ENCODE measurements around the gene ELL. TPM values are rescaled to one million over a fixed set of nuclear protein-coding genes. Genes with fewer than 3 reads are reported as not detected.

The ELL gene
- total and polyA plus RNA-seq, 2 experiments from 2014 or later, result 11.3 to 20.1 TPM

GRCh38 chr19:18465214-18465963, 56.5 kb downstream of the ELL start:
- peaks cover 5% of the 10 kb centered on the region for H3K4me1 ChIP-seq (ENCODE audit: insufficient read depth)
- no peak overlapping the region for H3K4me2 ChIP-seq
- no peak overlapping the region for H3K4me3 ChIP-seq
- H3K27ac Mint-ChIP-seq, result no peak overlapping the region
- DNase-seq (ENCODE audit: low spot score), result no peak
- H3F3A ChIP-seq (replicated peaks; ENCODE audit: low read depth), result peaks cover 3% of the 10 kb centered on the region; the same call in 1 of the 2 replicates
- H4K20me1 ChIP-seq (replicated peaks; ENCODE audit: insufficient read depth), result peaks cover 14% of the 10 kb centered on the region; the same call in 1 of the 2 replicates
- no peak overlapping the region for H3K4me3 Mint-ChIP-seq
- no peaks in the 10 kb centered on the region for H3K36me3 ChIP-seq (ENCODE audit: insufficient read depth)
- H3K9me3 Mint-ChIP-seq, result no peaks in the 10 kb centered on the region; the same call in 2 of the 3 replicates
- H2AFZ ChIP-seq, result no peak overlapping the region
- H3K27ac ChIP-seq (ENCODE audit: low read depth), result no peak overlapping the region
- no peaks in the 10 kb centered on the region for H3K79me2 ChIP-seq (replicated peaks; ENCODE audit: insufficient read depth)
- ATAC-seq, result no peak
- no peaks in the 10 kb centered on the region for H3K27me3 ChIP-seq (ENCODE audit: insufficient read depth)
- peaks cover 10% of the 10 kb centered on the region for H3K36me3 Mint-ChIP-seq (ENCODE audit: low read depth)
- H3K27me3 Mint-ChIP-seq (ENCODE audit: insufficient read depth, low read depth, poor library complexity), result peaks cover 13% of the 10 kb centered on the region
- H3K4me1 Mint-ChIP-seq, result peaks cover 10% of the 10 kb centered on the region
- TF ChIP-seq EZH2phosphoT487 (IDR thresholded peaks at IDR 0.05; ENCODE audit: unreplicated experiment), result no peak
- H3K9me2 ChIP-seq (ENCODE audit: insufficient read depth), result no peaks in the 10 kb centered on the region

- Histone ChIP-seq H4K20me1 (replicated peaks; ENCODE audit: insufficient read depth) (peaks cover 10% of the 10 kb centered on the region; the same call in 1 of the 2 replicates), H3K4me3 (no peak overlapping the region), H3K27me3 (ENCODE audit: insufficient read depth) (no peaks in the 10 kb centered on the region), H3K27ac (ENCODE audit: low read depth) (0 out of 2 replicates have a peak overlapping the region, but pooled peaks have one; percentile 39), H3K4me1 (ENCODE audit: insufficient read depth) (peaks cover under 1% of the 10 kb centered on the region; the same call in 1 of the 2 replicates), H3K4me2 (no peak overlapping the region), H3K79me2 (replicated peaks; ENCODE audit: insufficient read depth) (no peaks in the 10 kb centered on the region), H3F3A (replicated peaks; ENCODE audit: low read depth) (0 out of 2 replicates have a peak, but pooled peaks cover 3% of the 10 kb centered on the region), H3K36me3 (ENCODE audit: insufficient read depth) (no peaks in the 10 kb centered on the region), H2AFZ (no peak overlapping the region), H3K9me2 (ENCODE audit: insufficient read depth) (no peaks in the 10 kb centered on the region)
- no peak overlapping the region for H3K4me3 Mint-ChIP-seq
- peaks cover 6% of the 10 kb centered on the region for H3K27me3 Mint-ChIP-seq (ENCODE audit: insufficient read depth, low read depth, poor library complexity)
- DNase-seq (ENCODE audit: low spot score) (no peak), ATAC-seq (no peak)
- no peaks in the 10 kb centered on the region; the same call in 2 of the 3 replicates for H3K9me3 Mint-ChIP-seq
- 0 out of 2 replicates have a peak overlapping the region, but pooled peaks have one; percentile 52 for H3K27ac Mint-ChIP-seq
- peaks cover 12% of the 10 kb centered on the region for H3K36me3 Mint-ChIP-seq (ENCODE audit: low read depth)
- peaks cover 5% of the 10 kb centered on the region; the same call in 2 of the 3 replicates for H3K4me1 Mint-ChIP-seq
- no peak for TF ChIP-seq EZH2 (IDR thresholded peaks at IDR 0.05; ENCODE audit: low read depth, unreplicated experiment)
- TF ChIP-seq ZNF462 (CRISPR knock-in tag; IDR thresholded peaks at IDR 0.05), result no peak
- TF ChIP-seq ZNF331 (CRISPR knock-in tag; IDR thresholded peaks at IDR 0.05; ENCODE audit: low read depth), result no peak
- TF ChIP-seq STAT1 (IDR thresholded peaks at IDR 0.05; ENCODE audit: unreplicated experiment), result no peak
- TF ChIP-seq CREB1 (CRISPR knock-in tag; IDR thresholded peaks at IDR 0.05; ENCODE audit: low read depth), result no peak
- no peak for TF ChIP-seq CTCF (conservative IDR thresholded peaks at IDR 0.05; ENCODE audit: low read depth in 2 of 2)
- TF ChIP-seq POLR2AphosphoS5 (IDR thresholded peaks at IDR 0.05; ENCODE audit: low read depth), result no peak
- no peak for TF ChIP-seq JUNB (IDR thresholded peaks at IDR 0.05; ENCODE audit: unreplicated experiment)
- no peak for TF ChIP-seq EZH2phosphoT487 (IDR thresholded peaks at IDR 0.05; ENCODE audit: unreplicated experiment)
- no peak for TF ChIP-seq ETS1 (IDR thresholded peaks at IDR 0.05)
These were observed 57.2 kb downstream of the ELL start for GRCh38 chr19:18464646-18465045.
